Activated T-cell treated with anti-CD3 and anti-CD28 coated beads, Interleukin-2, amount 50 U/mL, for 72 hours (primary cell): Measurements from ENCODE around the gene PET117. TPM values are rescaled to one million over a fixed set of nuclear protein-coding genes. Genes with fewer than 3 reads are reported as not detected.
"Not testable (repeated sequence)": the region's sequence is repeated elsewhere in the genome, so short reads cannot be mapped to it uniquely, and the experiment has no call there.

ENCODE experiments used
- ATAC-seq, 2 donors: fragments of 150-1000 bp; cut with Tn5 transposase; replicated peaks in 1 of 2; 2 replicates each; pipeline ENCODE4 v1.10.0; 2021; ENCODE audit warnings: moderate library complexity in 2 of 2, mild to moderate bottlenecking in 1 of 2
- DNase-seq, 2 donors: peaks; one replicate each; pipeline ENCODE4 v3.0.0; 2021 to 2022; ENCODE audit warnings: mixed read lengths in 1 of 2
- H3K27ac Mint-ChIP-seq: one replicate; pipeline ENCODE4 v1.8.0; 2022; ENCODE audit warnings: mild to moderate bottlenecking, moderate library complexity, mixed read lengths
- H3K27me3 Mint-ChIP-seq: one replicate; pipeline ENCODE4 v1.8.0; 2022; ENCODE audit warnings: low read depth, mixed read lengths
- H3K36me3 Mint-ChIP-seq, 2 donors: one replicate each; pipeline ENCODE4 v1.8.0; 2022; ENCODE audit warnings: mixed read lengths in 2 of 2, mild to moderate bottlenecking in 1 of 2; ENCODE audit not compliant: insufficient read depth in 2 of 2
- H3K4me1 Mint-ChIP-seq: one replicate; pipeline ENCODE4 v1.8.0; 2022; ENCODE audit warnings: low read depth, mixed read lengths
- H3K4me3 Mint-ChIP-seq, 2 donors: one replicate each; pipeline ENCODE4 v1.8.0; 2022; ENCODE audit warnings: mild to moderate bottlenecking in 2 of 2, mixed read lengths in 2 of 2, moderate library complexity in 2 of 2
- H3K9me3 Mint-ChIP-seq, 2 donors: one replicate each; pipeline ENCODE4 v1.8.0; 2022; ENCODE audit warnings: mixed read lengths in 2 of 2
- total RNA-seq, 2 donors: library from RNA; stranded (reverse); gene quantifications; one replicate each; pipeline ENCODE4 v1.2.3, GENCODE V29; 2022

PET117 gene
- total RNA-seq, 2 donors from 2014 or later: 9.7 to 10.2 TPM

GRCh38 chr20:18172379-18172778 is 34.7 kb downstream of the PET117 start:
- no peak overlapping the region for H3K4me3 Mint-ChIP-seq
- peaks cover 8 to 25% of the 10 kb centered on the region in 2 donors for H3K36me3 Mint-ChIP-seq
- peak overlapping the region; percentile 77 for H3K27ac Mint-ChIP-seq
- DNase-seq (no peak), ATAC-seq (no peak)
- H3K4me1 Mint-ChIP-seq: peaks cover 6% of the 10 kb centered on the region
- H3K9me3 Mint-ChIP-seq: no peaks in the 10 kb centered on the region
- H3K27me3 Mint-ChIP-seq: no peaks in the 10 kb centered on the region

DNA sequence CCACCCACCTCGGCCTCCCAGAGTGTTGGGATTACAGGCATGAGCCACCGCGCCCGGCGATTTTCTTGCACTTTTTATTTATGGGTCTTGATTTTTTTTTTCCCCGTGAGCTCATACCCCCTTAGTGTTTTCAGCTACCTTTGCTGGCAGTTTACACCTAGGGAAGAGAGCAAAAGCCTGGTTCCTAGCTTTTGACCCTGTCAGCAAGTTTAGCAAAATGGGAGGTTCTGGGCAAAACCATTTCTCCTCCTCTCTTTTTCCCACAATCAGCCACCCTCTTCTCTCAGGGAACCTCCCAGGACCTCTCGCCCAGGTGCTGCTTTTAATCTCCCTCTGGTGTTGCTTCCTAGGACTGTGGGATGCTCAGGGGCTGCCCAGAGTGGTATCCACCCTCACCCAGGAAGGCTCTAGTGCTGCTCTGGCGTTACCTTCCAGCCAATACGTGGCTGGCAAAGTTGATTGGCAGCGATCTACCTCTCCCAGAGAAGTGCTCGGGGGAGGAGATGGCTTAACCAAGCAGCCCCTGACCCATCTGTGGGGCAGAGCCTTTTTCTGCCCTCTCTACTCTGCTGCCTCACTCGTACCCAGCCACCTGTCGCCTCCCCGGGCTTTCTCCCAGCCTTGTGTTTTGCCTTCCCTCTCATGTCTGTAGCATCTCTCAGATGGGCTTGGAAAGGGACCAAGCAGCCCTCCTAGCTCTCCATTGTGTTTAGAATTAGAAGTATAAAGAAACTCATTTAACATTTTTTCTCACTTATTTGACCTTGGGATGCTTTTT is 37.4 kb downstream of the PET117 start:
- H3K27ac Mint-ChIP-seq: peak overlapping the region; percentile 5
- peaks cover 12 to 24% of the 10 kb centered on the region in 2 donors for H3K36me3 Mint-ChIP-seq
- peaks cover under 1% of the 10 kb centered on the region in 2 donors for H3K9me3 Mint-ChIP-seq
- no peak for ATAC-seq
- no peaks in the 10 kb centered on the region for H3K4me1 Mint-ChIP-seq
- no peaks in the 10 kb centered on the region for H3K27me3 Mint-ChIP-seq
- DNase-seq: no peak
- no peak overlapping the region for H3K4me3 Mint-ChIP-seq

- H3K36me3 Mint-ChIP-seq: peaks cover 12 to 23% of the 10 kb centered on the region in 2 donors
- H3K27me3 Mint-ChIP-seq: no peaks in the 10 kb centered on the region
- no peaks in the 10 kb centered on the region for H3K4me1 Mint-ChIP-seq
- DNase-seq (no peak), ATAC-seq (no peak)
- H3K9me3 Mint-ChIP-seq: peaks cover 4% of the 10 kb centered on the region in 2 donors
- H3K4me3 Mint-ChIP-seq: no peak overlapping the region
- peak overlapping the region; percentile 9 for H3K27ac Mint-ChIP-seq
Measured at GRCh38 chr20:18176318-18176785, 38.7 kb downstream of the PET117 start.

DNA sequence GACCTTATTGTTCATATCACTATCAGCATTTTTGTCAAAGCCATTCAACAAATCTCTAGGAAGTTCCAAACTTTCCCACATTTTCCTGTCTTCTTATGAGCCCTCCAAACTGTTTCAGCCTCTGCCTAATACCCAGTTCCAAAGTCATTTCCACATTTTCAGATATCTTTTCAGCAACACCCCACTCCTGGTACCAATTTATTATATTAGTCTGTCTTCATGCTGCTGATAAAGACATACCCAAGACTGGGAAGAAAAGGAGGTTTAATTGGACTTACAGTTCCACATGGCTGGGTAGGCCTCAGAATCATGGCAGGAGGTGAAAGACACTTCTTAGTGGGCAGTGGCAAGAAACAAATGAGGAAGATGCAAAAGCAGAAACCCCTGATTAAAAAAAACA is 42.7 kb downstream of the PET117 start:
- peaks cover 12 to 26% of the 10 kb centered on the region in 2 donors for H3K36me3 Mint-ChIP-seq
- DNase-seq, H3K9me3 Mint-ChIP-seq, H3K27me3 Mint-ChIP-seq, H3K27ac Mint-ChIP-seq, H3K4me1 Mint-ChIP-seq, ATAC-seq, H3K4me3 Mint-ChIP-seq: not testable (repeated sequence)

GRCh38 chr20:18180815-18181214 is 43.2 kb downstream of the PET117 start:
- ATAC-seq (no peak), DNase-seq (no peak)
- Mint-ChIP-seq H3K9me3 (peaks cover 4% of the 10 kb centered on the region in 2 donors), H3K36me3 (peaks cover 12 to 22% of the 10 kb centered on the region in 2 donors), H3K4me1 (no peaks in the 10 kb centered on the region), H3K27ac (no peak overlapping the region), H3K4me3 (no peak overlapping the region), H3K27me3 (no peaks in the 10 kb centered on the region)

DNA sequence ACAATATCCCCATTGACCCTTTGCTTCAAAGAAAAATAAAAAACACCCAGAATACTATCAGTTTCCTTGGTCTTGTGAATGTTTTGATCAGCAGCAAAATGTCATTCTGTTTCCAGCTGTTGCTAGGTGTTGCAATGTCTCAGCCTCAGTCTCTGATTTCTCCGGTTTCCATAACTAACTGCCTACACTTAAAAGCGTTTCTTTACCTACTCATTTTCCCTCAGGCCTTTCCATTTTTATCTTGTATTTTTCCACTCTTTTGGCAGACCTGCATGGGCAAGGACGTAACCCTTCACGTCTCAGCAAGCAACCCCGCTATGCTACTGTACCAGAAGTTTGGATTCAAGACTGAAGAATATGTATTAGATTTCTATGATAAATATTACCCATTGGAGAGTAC is 49.4 kb downstream of the PET117 start:
- Mint-ChIP-seq H3K36me3 (peaks cover 0 to 6% of the 10 kb centered on the region in 2 donors), H3K27me3 (no peaks in the 10 kb centered on the region), H3K4me3 (no peak overlapping the region), H3K4me1 (no peaks in the 10 kb centered on the region), H3K27ac (peak overlapping the region; percentile 34), H3K9me3 (no peaks in the 10 kb centered on the region)
- DNase-seq (no peak), ATAC-seq (no peak)

DNA sequence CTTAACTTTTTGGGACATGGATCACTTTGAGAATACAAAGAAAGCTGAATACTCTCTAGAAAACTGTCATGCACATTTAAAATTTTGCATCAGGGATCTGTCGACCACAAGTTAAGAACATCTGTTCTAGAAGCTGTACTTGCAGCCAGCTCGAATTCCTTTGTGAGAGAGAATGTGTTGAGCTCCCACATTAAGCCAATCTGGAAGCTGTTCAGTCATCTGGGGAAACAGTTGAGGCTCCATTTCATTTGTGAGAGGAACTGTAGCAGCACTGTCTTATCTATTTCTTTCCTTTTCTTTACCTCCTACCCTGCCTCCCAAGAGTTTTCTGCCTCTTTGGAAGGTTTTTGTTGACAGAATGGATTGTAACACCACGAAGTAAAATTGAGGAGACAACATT is 50.8 kb downstream of the PET117 start:
- ATAC-seq (no peak), DNase-seq (no peak)
- no peaks in the 10 kb centered on the region for H3K27me3 Mint-ChIP-seq
- H3K4me1 Mint-ChIP-seq: no peaks in the 10 kb centered on the region
- H3K27ac Mint-ChIP-seq: no peak overlapping the region
- no peak overlapping the region for H3K4me3 Mint-ChIP-seq
- H3K36me3 Mint-ChIP-seq: peaks cover 0 to 6% of the 10 kb centered on the region in 2 donors
- no peaks in the 10 kb centered on the region for H3K9me3 Mint-ChIP-seq

DNA sequence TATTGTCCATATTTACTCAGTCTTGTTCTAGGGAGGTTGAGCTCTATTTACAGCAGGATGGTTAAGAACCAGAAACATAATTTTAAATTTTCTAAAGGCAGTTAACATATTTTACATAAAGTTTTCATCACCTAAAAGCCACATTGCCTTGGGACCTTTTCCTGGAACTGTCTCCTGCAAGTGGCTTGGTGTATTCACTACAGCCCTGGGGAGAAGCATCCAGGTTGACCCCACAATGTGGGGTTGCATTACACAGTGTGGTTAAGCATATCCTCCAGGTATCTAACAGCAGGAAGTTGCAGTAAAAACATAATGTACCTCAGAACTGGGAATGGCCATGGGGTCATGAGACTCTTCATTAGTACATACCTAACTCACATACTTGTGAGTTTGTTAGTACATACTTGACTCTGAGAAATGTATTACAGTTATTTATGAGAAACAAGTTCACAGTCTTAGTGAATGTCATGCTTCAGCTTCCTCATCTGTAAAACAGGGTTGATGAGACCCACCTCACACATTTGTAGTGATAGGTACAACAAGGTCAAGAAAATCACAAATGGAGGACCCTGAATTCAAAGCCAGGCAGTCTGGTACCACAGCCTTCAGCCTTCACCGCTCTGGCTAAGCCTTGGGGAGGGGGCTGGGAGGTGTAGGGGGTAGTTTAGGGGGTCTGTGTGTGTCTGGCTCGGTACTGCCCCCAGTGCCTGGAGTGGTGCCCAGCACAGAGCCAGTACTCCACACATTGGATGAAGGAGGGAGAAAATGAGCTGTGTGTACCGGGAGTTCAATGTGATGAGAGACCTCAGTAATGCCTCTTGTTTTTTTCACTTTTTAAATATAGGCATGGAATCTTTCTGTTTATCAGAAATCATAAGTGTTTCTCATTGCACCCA is 52.9 kb downstream of the PET117 start:
- H3K9me3 Mint-ChIP-seq: no peaks in the 10 kb centered on the region
- no peaks in the 10 kb centered on the region for H3K27me3 Mint-ChIP-seq
- no peak for ATAC-seq

GRCh38 chr20:18191306-18191705 is 53.6 kb downstream of the PET117 start:
- no peak overlapping the region for H3K27ac Mint-ChIP-seq
- H3K27me3 Mint-ChIP-seq: no peaks in the 10 kb centered on the region
- no peak for ATAC-seq
- H3K4me3 Mint-ChIP-seq: no peak overlapping the region
- H3K36me3 Mint-ChIP-seq: no peaks in the 10 kb centered on the region
- no peak for DNase-seq
- H3K9me3 Mint-ChIP-seq: no peaks in the 10 kb centered on the region
- H3K4me1 Mint-ChIP-seq: no peaks in the 10 kb centered on the region

More for the DNA sequence above, 52.9 kb downstream of the PET117 start:
- no peaks in the 10 kb centered on the region for H3K4me1 Mint-ChIP-seq
- H3K36me3 Mint-ChIP-seq: no peaks in the 10 kb centered on the region
- no peak overlapping the region for H3K4me3 Mint-ChIP-seq
- peak overlapping the region; percentile 59 for H3K27ac Mint-ChIP-seq
- no peak for DNase-seq

Other genes starting within 250 kb of the PET117 start
- gene SNX5, start 169.1 kb upstream of the PET117 start, total RNA-seq: 100 to 1,000 TPM; 207 to 208 TPM
- 10 to 100 TPM; 41.1 to 47.0 TPM for gene MGME1, start 168.8 kb upstream of the PET117 start, total RNA-seq
- under 1 TPM; 0.25 to 0.41 TPM for gene OVOL2, start 79.9 kb upstream of the PET117 start, total RNA-seq
- gene KAT14, start within 50 bp of the PET117 start, total RNA-seq: 10 to 100 TPM; 12.4 to 16.2 TPM
- 10 to 100 TPM; 10.9 to 12.5 TPM for gene ZNF133, start 150.7 kb downstream of the PET117 start, total RNA-seq